BLaER1 (cell line): ENCODE measurements around the gene SUMO4.

Source experiments
- H3K27ac ChIP-seq: shearing (Covaris generic); formaldehyde crosslinking; 2 replicates; pipeline ENCODE4 v1.8.1; 2022
- H3K27me3 ChIP-seq: shearing (Covaris generic); formaldehyde crosslinking; 2 replicates; pipeline ENCODE4 v1.8.1; 2022
- H3K36me3 ChIP-seq: shearing (Covaris generic); formaldehyde crosslinking; 2 replicates; pipeline ENCODE4 v1.8.1; 2022
- H3K4me1 ChIP-seq: shearing (Covaris generic); formaldehyde crosslinking; 2 replicates; pipeline ENCODE4 v1.8.1; 2022
- H3K4me2 ChIP-seq: shearing (Covaris generic); formaldehyde crosslinking; 2 replicates; pipeline ENCODE4 v1.8.1; 2022
- H3K4me3 ChIP-seq: shearing (Covaris generic); formaldehyde crosslinking; 2 replicates; pipeline ENCODE4 v1.8.1; 2022
- H3K9ac ChIP-seq: shearing (Covaris generic); formaldehyde crosslinking; 2 replicates; pipeline ENCODE4 v1.8.1; 2022
- H3K9me3 ChIP-seq: shearing (Covaris generic); formaldehyde crosslinking; 2 replicates; pipeline ENCODE4 v1.8.1; 2022
- H4K20me1 ChIP-seq: shearing (Covaris generic); formaldehyde crosslinking; 2 replicates; pipeline ENCODE4 v1.8.1; 2022
- Cebpa-rat ChIP-seq: shearing (Covaris generic); IDR thresholded peaks from 2 replicates; pipeline ENCODE4 v1.8.1; 2022

The SUMO4 gene

DNA sequence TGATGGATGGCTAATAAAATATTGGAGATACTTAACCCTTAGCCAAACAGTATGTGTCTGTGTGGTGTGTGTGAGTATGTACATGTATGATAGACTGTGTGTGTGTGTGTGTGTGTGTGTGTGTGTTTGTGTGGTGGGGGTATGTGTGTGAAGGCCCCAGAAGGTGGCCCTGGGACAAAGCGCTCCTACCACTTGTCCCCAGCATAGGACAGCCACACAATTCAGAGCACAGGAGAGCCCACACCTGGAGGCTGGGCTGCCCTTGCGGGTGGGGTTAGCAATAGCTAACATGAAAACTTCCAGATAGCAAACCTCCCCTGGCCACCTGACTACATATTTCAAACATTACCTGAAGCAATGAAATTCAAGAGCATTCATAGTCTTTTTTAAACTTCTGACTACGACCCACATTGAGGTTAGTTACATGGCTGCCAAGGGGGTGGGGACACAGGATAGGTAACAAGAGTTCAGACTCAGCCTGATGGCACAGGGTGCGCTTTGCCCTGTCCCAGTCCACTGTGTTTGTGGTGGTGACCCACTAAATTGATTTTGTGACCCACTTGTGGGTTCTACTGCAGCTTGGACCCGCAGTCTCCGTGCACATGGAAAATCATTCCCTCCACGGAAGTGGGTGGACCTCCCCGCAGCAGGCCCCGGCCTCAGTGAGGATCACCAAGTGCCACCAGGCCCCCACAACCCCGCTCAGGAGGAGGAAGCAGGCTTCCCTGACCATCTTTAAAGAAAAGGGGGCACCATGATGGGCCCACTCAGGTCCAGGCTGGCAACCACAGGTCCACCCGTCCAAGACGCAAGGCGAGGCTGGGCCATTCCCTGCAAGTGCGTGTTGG lies 50.0 kb downstream of the SUMO4 start:
- Histone ChIP-seq H3K4me1 (peaks cover 35% of the 10 kb centered on the region), H3K27ac (no peak overlapping the region), H3K36me3 (peaks cover 82% of the 10 kb centered on the region), H4K20me1 (peaks cover 19% of the 10 kb centered on the region), H3K9me3 (peaks cover 5% of the 10 kb centered on the region; the same call in 1 of the 2 replicates), H3K4me2 (no peak overlapping the region), H3K27me3 (no peaks in the 10 kb centered on the region), H3K9ac (no peak overlapping the region), H3K4me3 (no peak overlapping the region)
- TF ChIP-seq Cebpa-rat, result no peak
